ENCODE measurements around the gene VPS54. TPM values are rescaled to one million over a fixed set of nuclear protein-coding genes. Genes with fewer than 3 reads are reported as not detected.

Gene VPS54
- total RNA-seq, 1 donor from 2014 or later: 17.5 TPM

DNA sequence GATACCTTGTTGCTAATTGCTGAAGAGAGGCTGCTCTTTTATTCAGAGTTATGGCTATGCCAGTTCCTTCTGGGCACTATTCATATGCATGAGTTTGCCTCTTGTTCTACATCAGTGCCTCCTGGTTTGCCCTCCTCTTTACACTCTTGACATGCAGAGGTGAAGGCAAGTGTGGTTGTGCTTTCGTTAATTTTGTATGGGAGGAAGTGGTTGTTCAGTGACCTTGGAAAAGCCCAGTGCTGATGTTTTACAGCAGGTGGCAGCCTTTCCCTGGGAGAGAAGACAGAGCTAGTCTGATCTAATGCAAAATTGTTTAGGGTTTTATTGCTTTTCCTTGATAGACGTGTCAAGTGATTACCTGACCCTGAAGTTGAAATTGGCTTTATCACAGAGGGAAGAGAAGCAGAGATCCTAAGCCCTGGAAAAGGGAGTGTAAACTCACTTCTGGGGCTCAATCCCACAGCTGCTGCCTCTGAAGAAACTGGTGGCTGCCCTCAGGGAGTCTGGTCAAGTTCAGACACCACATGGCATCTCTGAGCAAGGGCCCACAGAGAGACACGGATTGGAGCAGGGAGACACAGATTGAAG is 30.5 kb upstream of the VPS54 start:
- no peaks in the 10 kb centered on the region for H3K9me3 Mint-ChIP-seq (ENCODE audit: unreplicated experiment)
- Histone ChIP-seq H3K9ac (ENCODE audit: low read length) (no peak overlapping the region), H3K4me1 (ENCODE audit: insufficient read depth, low read length) (no peaks in the 10 kb centered on the region), H3K36me3 (ENCODE audit: insufficient read depth, low read length) (no peaks in the 10 kb centered on the region), H4K20me1 (ENCODE audit: insufficient read depth, low read length) (no peaks in the 10 kb centered on the region), H3K79me2 (ENCODE audit: insufficient read depth, low read length) (no peaks in the 10 kb centered on the region), H3K27me3 (ENCODE audit: insufficient read depth, low read length) (no peaks in the 10 kb centered on the region), H3K4me2 (ENCODE audit: low read length) (peak overlapping the region; percentile 7), H3K9me3 (ENCODE audit: insufficient read depth, low read depth, low read length) (no peaks in the 10 kb centered on the region), H2AFZ (ENCODE audit: low read depth, low read length) (peak overlapping the region; percentile 50), H3K27ac (ENCODE audit: low read depth, low read length) (no peak overlapping the region), H3K4me3 (ENCODE audit: insufficient read depth, low read depth, low read length) (no peak overlapping the region)
- TF ChIP-seq CTCF (IDR thresholded peaks at IDR 0.05; ENCODE audit: insufficient read depth, low read depth, low read length): peak; percentile 95
- TF ChIP-seq EZH2 (IDR thresholded peaks at IDR 0.05; ENCODE audit: insufficient read depth, low read length): no peak
- no peak overlapping the region for H3K27ac Mint-ChIP-seq (ENCODE audit: unreplicated experiment)
- H3K4me3 Mint-ChIP-seq (ENCODE audit: unreplicated experiment): no peak overlapping the region
- FAIRE-seq: peak; percentile 23
- no peaks in the 10 kb centered on the region for H3K4me1 Mint-ChIP-seq (ENCODE audit: low read depth, unreplicated experiment)
- no peaks in the 10 kb centered on the region for H3K36me3 Mint-ChIP-seq (ENCODE audit: low read depth, unreplicated experiment)
- H3K27me3 Mint-ChIP-seq (ENCODE audit: low read depth, unreplicated experiment): no peaks in the 10 kb centered on the region
- peak; percentile 37 for DNase-seq (ENCODE audit: low read depth)

- Mint-ChIP-seq H3K9me3 (ENCODE audit: unreplicated experiment) (no peaks in the 10 kb centered on the region), H3K27me3 (ENCODE audit: low read depth, unreplicated experiment) (no peaks in the 10 kb centered on the region), H3K27ac (ENCODE audit: unreplicated experiment) (no peak overlapping the region), H3K4me1 (ENCODE audit: low read depth, unreplicated experiment) (no peaks in the 10 kb centered on the region), H3K4me3 (ENCODE audit: unreplicated experiment) (no peak overlapping the region), H3K36me3 (ENCODE audit: low read depth, unreplicated experiment) (no peaks in the 10 kb centered on the region)
- H3K79me2 ChIP-seq (ENCODE audit: insufficient read depth, low read length): no peaks in the 10 kb centered on the region
- no peaks in the 10 kb centered on the region for H3K4me1 ChIP-seq (ENCODE audit: insufficient read depth, low read length)
- no peaks in the 10 kb centered on the region for H3K9me3 ChIP-seq (ENCODE audit: insufficient read depth, low read depth, low read length)
- no peaks in the 10 kb centered on the region for H4K20me1 ChIP-seq (ENCODE audit: insufficient read depth, low read length)
- H3K4me2 ChIP-seq (ENCODE audit: low read length): no peak overlapping the region
- H3K36me3 ChIP-seq (ENCODE audit: insufficient read depth, low read length): no peaks in the 10 kb centered on the region
- H2AFZ ChIP-seq (ENCODE audit: low read depth, low read length): no peak overlapping the region
- no peak for FAIRE-seq
- no peak overlapping the region for H3K9ac ChIP-seq (ENCODE audit: low read length)
- DNase-seq (ENCODE audit: low read depth): no peak
- no peak overlapping the region for H3K4me3 ChIP-seq (ENCODE audit: insufficient read depth, low read depth, low read length)
- no peaks in the 10 kb centered on the region for H3K27me3 ChIP-seq (ENCODE audit: insufficient read depth, low read length)
- TF ChIP-seq CTCF (IDR thresholded peaks at IDR 0.05; ENCODE audit: insufficient read depth, low read depth, low read length): no peak
- no peak for TF ChIP-seq EZH2 (IDR thresholded peaks at IDR 0.05; ENCODE audit: insufficient read depth, low read length)
- no peak overlapping the region for H3K27ac ChIP-seq (ENCODE audit: low read depth, low read length)
These were observed 26.7 kb upstream of the VPS54 start for GRCh38 chr2:64045938-64046337.

- Histone ChIP-seq H3K27ac (ENCODE audit: low read depth, low read length) (no peak overlapping the region), H3K27me3 (ENCODE audit: insufficient read depth, low read length) (no peaks in the 10 kb centered on the region), H4K20me1 (ENCODE audit: insufficient read depth, low read length) (no peaks in the 10 kb centered on the region), H3K9me3 (ENCODE audit: insufficient read depth, low read depth, low read length) (no peaks in the 10 kb centered on the region), H3K79me2 (ENCODE audit: insufficient read depth, low read length) (no peaks in the 10 kb centered on the region), H3K4me3 (ENCODE audit: insufficient read depth, low read depth, low read length) (no peak overlapping the region), H3K9ac (ENCODE audit: low read length) (no peak overlapping the region), H2AFZ (ENCODE audit: low read depth, low read length) (no peak overlapping the region), H3K36me3 (ENCODE audit: insufficient read depth, low read length) (no peaks in the 10 kb centered on the region), H3K4me2 (ENCODE audit: low read length) (no peak overlapping the region), H3K4me1 (ENCODE audit: insufficient read depth, low read length) (peaks cover 3% of the 10 kb centered on the region)
- DNase-seq (ENCODE audit: low read depth): no peak
- no peak overlapping the region for H3K27ac Mint-ChIP-seq (ENCODE audit: unreplicated experiment)
- no peaks in the 10 kb centered on the region for H3K36me3 Mint-ChIP-seq (ENCODE audit: low read depth, unreplicated experiment)
- TF ChIP-seq CTCF (IDR thresholded peaks at IDR 0.05; ENCODE audit: insufficient read depth, low read depth, low read length) (no peak), EZH2 (IDR thresholded peaks at IDR 0.05; ENCODE audit: insufficient read depth, low read length) (no peak)
- FAIRE-seq: no peak
- no peak overlapping the region for H3K4me3 Mint-ChIP-seq (ENCODE audit: unreplicated experiment)
- H3K9me3 Mint-ChIP-seq (ENCODE audit: unreplicated experiment): no peaks in the 10 kb centered on the region
- no peaks in the 10 kb centered on the region for H3K27me3 Mint-ChIP-seq (ENCODE audit: low read depth, unreplicated experiment)
- H3K4me1 Mint-ChIP-seq (ENCODE audit: low read depth, unreplicated experiment): peaks cover 9% of the 10 kb centered on the region
These were observed 20.9 kb upstream of the VPS54 start for GRCh38 chr2:64040161-64040560.

Measured in astrocyte (in vitro differentiated cells and primary cell).